Astrocyte (in vitro differentiated cells and primary cell): ENCODE data around the gene IL2.

Experiments
- CTCF ChIP-seq: IDR thresholded peaks from 2 replicates; pipeline ENCODE4 v1.5.1; 2011; ENCODE audit warnings: low read depth, mild to moderate bottlenecking, inconsistent platforms, low read length, moderate library complexity; ENCODE audit not compliant: insufficient read depth
- EZH2 ChIP-seq: IDR thresholded peaks from 2 replicates; pipeline ENCODE4 v1.6.1; 2012; ENCODE audit warnings: mild to moderate bottlenecking, low read length, inconsistent platforms; ENCODE audit not compliant: insufficient read depth

GRCh38 chr4:122450847-122451246 is 5.7 kb downstream of the IL2 start:
- TF ChIP-seq CTCF (no peak), EZH2 (no peak)
